K562 (cell line): ENCODE measurements around the gene STX11. TPM values are rescaled to one million over a fixed set of nuclear protein-coding genes. Genes with fewer than 3 reads are reported as not detected.
A peak's percentile ranks its signal among the peaks of the same experiment; 100 is the strongest.

Experiments
- ATAC-seq: fragments of 200-7000 bp; cut with Tn5 transposase; 3 replicates; pipeline ENCODE4 v1.9.1; 2020; ENCODE audit warnings: moderate library complexity
- BruUV-seq: library from RNA; stranded (reverse); fragments of 400-500 nt; replicated peaks from 2 replicates; lab custom pipeline; 2021; lab: Mats Ljungman, UMichigan
- CTCF ChIA-PET: fragments of 300-600 bp; formaldehyde crosslinking; extraction: SDS; loops from one replicate; lab custom pipeline; 2021; ENCODE audit warnings: low intra/inter-chr PET ratio; lab: Yijun Ruan, JAX
- POLR2A ChIA-PET: fragments of 300-600, 350-650 bp; sonication (Branson Sonifier 250); formaldehyde crosslinking; extraction: SDS; loops from one replicate; lab custom pipeline; 2021; ENCODE audit warnings: antibody characterized with exemption, inconsistent platforms; lab: Yijun Ruan, JAX
- DNase-seq, 4 experiments: peaks; one replicate each; pipeline versions ENCODE4 v3.0.0 to v3.0.0-alpha.2; 2011 to 2018; ENCODE audit warnings: low spot score in 3 of 4, mixed read lengths in 3 of 4; ENCODE audit errors: extremely low read depth in 1 of 4
- FAIRE-seq: peaks from 2 replicates; lab custom pipeline; 2011; peaks lifted over from hg19 to GRCh38; lab: Jason Lieb, UNC
- H2AFZ ChIP-seq: 2 replicates; pipeline ENCODE4 v1.6.0; 2011; ENCODE audit warnings: low read depth, low read length, control low read depth, inconsistent platforms
- H3K27ac ChIP-seq: fragments of 200-600 bp; 3 replicates; pipeline ENCODE4 v1.8.0; 2011; ENCODE audit warnings: low read depth, mild to moderate bottlenecking, control low read depth, inconsistent platforms, low read length, moderate library complexity, mixed read lengths; ENCODE audit errors: extremely low read depth
- H3K27me3 ChIP-seq, 2 experiments: fragments of 300-600 bp in 1 of 2; 2 replicates in 1 of 2; 3 replicates in 1 of 2; pipeline versions ENCODE4 v1.6.0 to v1.8.0; 2011; ENCODE audit warnings: inconsistent platforms in 2 of 2, low read length in 2 of 2, mild to moderate bottlenecking in 1 of 2, mixed read lengths in 1 of 2, moderate library complexity in 1 of 2; ENCODE audit not compliant: control insufficient read depth in 2 of 2, insufficient read depth in 2 of 2
- H3K36me3 ChIP-seq: fragments of 300-600 bp; 3 replicates; pipeline ENCODE4 v1.8.0; 2011; ENCODE audit warnings: mild to moderate bottlenecking, low read length, inconsistent platforms; ENCODE audit not compliant: control insufficient read depth, insufficient read depth
- H3K4me1 ChIP-seq, 2 experiments: fragments of 200-600 bp in 1 of 2; replicated peaks in 1 of 2; 2 replicates in 1 of 2; 3 replicates in 1 of 2; pipeline versions ENCODE4 v1.5.1 to v1.8.0; 2011; ENCODE audit warnings: inconsistent platforms in 2 of 2, low read length in 2 of 2, mild to moderate bottlenecking in 1 of 2, mixed read lengths in 1 of 2, moderate library complexity in 1 of 2; ENCODE audit not compliant: control insufficient read depth in 2 of 2, insufficient read depth in 2 of 2
- H3K4me2 ChIP-seq: 2 replicates; pipeline ENCODE4 v1.6.1; 2011; ENCODE audit warnings: low read length, control low read depth, inconsistent platforms, mixed read lengths; ENCODE audit not compliant: insufficient read depth
- H3K4me3 ChIP-seq: fragments of 200-600 bp; sonication (generic), shearing (Covaris generic); 2 replicates; pipeline ENCODE4 v1.5.1; 2016; ENCODE audit warnings: control low read depth, inconsistent platforms
- H3K79me2 ChIP-seq: fragments of 200-600 bp; 3 replicates; pipeline ENCODE4 v1.8.0; 2011; ENCODE audit warnings: low read length, inconsistent platforms; ENCODE audit not compliant: control insufficient read depth, insufficient read depth
- H3K9ac ChIP-seq, 2 experiments: 2 replicates each; pipeline versions ENCODE4 v1.6.0 to v1.6.1; 2011; ENCODE audit warnings: low read depth in 2 of 2, low read length in 2 of 2, control low read depth in 1 of 2, inconsistent platforms in 1 of 2, mild to moderate bottlenecking in 1 of 2, mixed read lengths in 1 of 2; ENCODE audit not compliant: insufficient read depth in 1 of 2
- H3K9me1 ChIP-seq: one replicate; pipeline ENCODE4 v1.6.0; 2011; ENCODE audit warnings: inconsistent platforms, mild to moderate bottlenecking, low read length, moderate library complexity; ENCODE audit not compliant: control insufficient read depth, insufficient read depth
- H3K9me3 ChIP-seq: replicated peaks from 2 replicates; pipeline ENCODE4 v1.5.1; 2011; ENCODE audit warnings: low read depth, low read length, inconsistent platforms; ENCODE audit not compliant: control insufficient read depth, insufficient read depth
- H4K20me1 ChIP-seq: replicated peaks from 2 replicates; pipeline ENCODE4 v1.6.1; 2011; ENCODE audit warnings: low read length, inconsistent platforms, mixed read lengths; ENCODE audit not compliant: control insufficient read depth, insufficient read depth
- C11orf30 ChIP-seq: fragments of 450-650 bp; IDR thresholded peaks from 2 replicates; pipeline ENCODE4 v1.6.1; 2016; ENCODE audit warnings: low read depth, mild to moderate bottlenecking
- CEBPZ ChIP-seq: fragments of 150-350 bp; IDR thresholded peaks from 2 replicates; pipeline ENCODE4 v1.6.1; 2014; ENCODE audit warnings: low read depth, mild to moderate bottlenecking, low read length, borderline replicate concordance
- GTF2E2 ChIP-seq: fragments of 200-800 bp; sonication (Bioruptor generic); IDR thresholded peaks from 2 replicates; pipeline ENCODE4 v1.6.1; 2016; ENCODE audit warnings: missing genetic modification characterization, missing compliant biosample characterization
- MAFG ChIP-seq: fragments of 450-650 bp; conservative IDR thresholded peaks from 2 replicates; pipeline ENCODE4 v1.6.1; 2016; ENCODE audit warnings: missing genetic modification characterization, missing compliant biosample characterization
- NFE2 ChIP-seq: IDR thresholded peaks from 2 replicates; pipeline ENCODE4 v1.6.1; 2014; ENCODE audit warnings: antibody characterized with exemption, low read depth
- RBM25 ChIP-seq: fragments of 200-400 bp; formaldehyde crosslinking; IDR thresholded peaks from 2 replicates; pipeline ENCODE4 v1.6.1; 2018; ENCODE audit warnings: low read length, low read depth, moderate library complexity; ENCODE audit not compliant: severe bottlenecking
- ZFP36 ChIP-seq: fragments of 150-350 bp; IDR thresholded peaks from 2 replicates; pipeline ENCODE4 v1.6.1; 2018; ENCODE audit warnings: low read length, low read depth; ENCODE audit not compliant: partially characterized antibody
- ZFPM2 ChIP-seq: fragments of 250-450 bp; sonication (Bioruptor Pico); IDR thresholded peaks from 2 replicates; pipeline ENCODE4 v1.5.1; 2022; ENCODE audit warnings: mild to moderate bottlenecking
- ZNF316 ChIP-seq: fragments of 450-650 bp; IDR thresholded peaks from 2 replicates; pipeline ENCODE4 v1.6.1; 2016
- whole genome bisulfite sequencing: fragments of 100-300 bp; shearing (Covaris generic); methylation state at CpG from one replicate; pipeline ENCODE4 v1.1.6; 2016; ENCODE audit warnings: low coverage, mixed read lengths; ENCODE audit not compliant: insufficient coverage; ENCODE audit errors: missing lambda C conversion rate; 5-methylcytosine and 5-hydroxymethylcytosine counted together
- in situ Hi-C: fragments of 300-500 bp; cut with MboI; formaldehyde crosslinking; loops from 4 replicates; pipeline ENCODE4 v1.15.0; 2018; ENCODE audit warnings: inconsistent platforms, mixed read lengths
- intact Hi-C: fragments of 100-400 bp; cut with micrococcal nuclease; formaldehyde crosslinking; loops from 2 replicates; pipeline ENCODE4 v1.14.2; 2022
- polyA plus RNA-seq, 8 experiments: library from polyadenylated mRNA; depleted of rRNA in 4 of 8; stranded (reverse) in 5 of 8; unstranded in 3 of 8; fragments of >200 nt; fragmentation: Nextera tagmentation in 2 of 8; fragmentation: Illumina TruSeq in 1 of 8; extraction: Ambion mirVana in 2 of 8; extraction: Trizol in 1 of 8; gene quantifications; 2 replicates each; pipeline versions ENCODE4 v1.2.1 to v1.2.3, GENCODE V29; 2011 to 2014; ENCODE audit warnings: inconsistent platforms in 1 of 8, missing spikeins in 1 of 8
- total RNA-seq, 7 experiments: library from RNA; depleted of rRNA in 6 of 7; stranded (reverse); fragments of >200 nt in 6 of 7; fragmentation: Illumina TruSeq in 2 of 7; extraction: Trizol in 2 of 7; gene quantifications; 2 replicates each; pipeline versions ENCODE4 v1.2.1 to v1.2.3, GENCODE V29; 2011 to 2021; ENCODE audit warnings: low replicate concordance in 1 of 7

Gene STX11
- total and polyA plus RNA-seq, 9 of the 15 experiments (the other 6 are each of a cell fraction or from before 2014, with no cell fraction given): 0.06 to 0.73 (median 0.40) TPM

- Histone ChIP-seq H3K36me3 (no peaks in the 10 kb centered on the region), H3K27ac (no peak overlapping the region), H3K4me1 (0 out of 5 replicates have a peak, but pooled peaks cover 0 to 1% of the 10 kb centered on the region in 2 experiments), H3K79me2 (no peaks in the 10 kb centered on the region), H2AFZ (no peak overlapping the region), H3K9ac (no peak overlapping the region), H3K27me3 (peaks cover 3 to 5% of the 10 kb centered on the region in 2 experiments; a peak in 4 of 5 replicates), H3K4me2 (no peak overlapping the region), H3K4me3 (no peak overlapping the region), H3K9me3 (no peaks in the 10 kb centered on the region), H3K9me1 (no peaks in the 10 kb centered on the region), H4K20me1 (no peaks in the 10 kb centered on the region)
- TF ChIP-seq C11orf30: peak; percentile 34; the same call in 1 of the 2 replicates
- TF ChIP-seq ZFP36: peak; percentile 43
- TF ChIP-seq ZNF316: peak; percentile 28; the same call in 1 of the 2 replicates
- peak; percentile 45 for TF ChIP-seq NFE2
- peak; percentile 47; the same call in 1 of the 2 replicates for TF ChIP-seq MAFG (tag)
- no peak for TF ChIP-seq GTF2E2 (tag)
- no peak for TF ChIP-seq CEBPZ
- peak; percentile 85 for TF ChIP-seq RBM25
- TF ChIP-seq ZFPM2 (CRISPR knock-in tag): no peak
- in situ Hi-C loops: no loop called here
- 16% methylated on average over 2 of the region's 2 CpGs for WGBS
- CTCF ChIA-PET: no interaction called here
- POLR2A ChIA-PET: no interaction called here
- intact Hi-C loops: no loop called here
- no peak for ATAC-seq
- DNase-seq: no peak
- BruUV-seq: no TSS peak
- no peak for FAIRE-seq
Observed at GRCh38 chr6:144134737-144135136, 15.6 kb upstream of the STX11 start.
